Measurements from ENCODE around the gene AP1AR. TPM values are rescaled to one million over a fixed set of nuclear protein-coding genes. Genes with fewer than 3 reads are reported as not detected.

The AP1AR gene
- total and polyA plus RNA-seq, 2 of the 8 experiments (the other 6 are each of a cell fraction or from before 2014, with no cell fraction given): 5.3 to 27.7 TPM

DNA sequence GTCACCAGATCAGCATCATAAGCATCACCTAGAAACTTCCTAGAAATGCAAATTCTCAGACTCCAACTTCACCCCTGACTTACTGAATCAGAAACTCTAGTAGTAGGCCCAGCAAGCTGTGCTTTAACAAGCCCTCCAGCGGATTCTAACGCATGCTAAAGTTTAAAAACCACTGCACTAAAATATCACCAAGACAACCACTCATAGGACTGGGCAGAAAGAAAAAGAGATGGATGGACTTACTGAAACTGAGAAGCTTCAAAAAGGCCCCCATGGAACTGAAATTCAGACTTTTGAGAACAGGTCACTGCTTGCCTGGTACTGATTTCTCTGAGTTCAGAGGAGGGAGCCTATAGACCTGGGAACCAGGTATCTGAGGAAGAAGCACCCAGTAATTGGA, 46.3 kb upstream of the AP1AR start (continued):
- TF ChIP-seq CHD7 (IDR thresholded peaks at IDR 0.05; ENCODE audit: insufficient replicate concordance, low read length): no peak
- no peak for TF ChIP-seq RNF2 (IDR thresholded peaks at IDR 0.05; ENCODE audit: borderline replicate concordance, low read depth, low read length, missing control alignments, poor library complexity, severe bottlenecking)
- no peak for TF ChIP-seq YY1 (IDR thresholded peaks at IDR 0.05; ENCODE audit: low read depth, low read length)
- TF ChIP-seq CREB1 (IDR thresholded peaks at IDR 0.05): no peak
- no peak for TF ChIP-seq HDAC2 (IDR thresholded peaks at IDR 0.05; ENCODE audit: borderline replicate concordance in 1 of 2, low read depth in 2 of 2, low read length in 2 of 2)
- no peak for TF ChIP-seq JUND (IDR thresholded peaks at IDR 0.05; ENCODE audit: low read length)
- TF ChIP-seq SUZ12 (IDR thresholded peaks at IDR 0.05; ENCODE audit: low read length): no peak
- no peak for TF ChIP-seq CBX5 (IDR thresholded peaks at IDR 0.05; ENCODE audit: low read depth, low read length)
- no peak for TF ChIP-seq TAF7 (optimal IDR thresholded peaks at IDR 0.05; ENCODE audit: borderline replicate concordance, low read depth, low read length)
- no peak for TF ChIP-seq TCF12 (IDR thresholded peaks at IDR 0.05; ENCODE audit: low read depth, low read length)
